Stimulated activated CD4-positive, alpha-beta T cell treated with anti-CD3 and anti-CD28 coated beads, Interleukin-2, amount 100 ng/mL, for 24 hours (primary cell): ENCODE results near the gene XXYLT1.

ENCODE experiments used
- DNase-seq, 2 donors: peaks; one replicate each; pipeline ENCODE4 v3.0.0-alpha.2; 2020

Gene XXYLT1

DNA sequence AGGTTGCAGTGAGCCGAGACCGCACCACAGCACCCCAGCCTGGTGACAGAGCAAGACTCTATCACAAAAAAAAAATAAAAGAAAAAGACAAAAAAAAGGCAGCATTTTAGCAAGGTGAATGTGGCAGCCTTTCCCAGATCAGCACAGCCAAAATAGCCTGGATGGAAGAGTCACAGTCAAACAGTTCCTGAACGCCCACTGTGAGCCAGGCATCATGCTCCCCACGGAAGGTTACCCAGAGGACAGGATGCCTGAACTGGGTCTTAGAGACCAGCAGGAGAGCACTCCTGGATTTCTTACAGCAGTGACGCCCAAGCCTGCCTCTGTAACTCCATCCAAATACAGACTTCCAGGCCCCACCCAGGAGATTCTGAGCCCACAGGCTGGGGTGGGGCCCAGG, 4.5 kb downstream of the XXYLT1 start:
- no peak for DNase-seq

GRCh38 chr3:195265363-195265976, 5.5 kb downstream of the XXYLT1 start:
- DNase-seq, result no peak

- DNase-seq, result no peak
These were observed 6.9 kb downstream of the XXYLT1 start for GRCh38 chr3:195263925-195264600.

DNA sequence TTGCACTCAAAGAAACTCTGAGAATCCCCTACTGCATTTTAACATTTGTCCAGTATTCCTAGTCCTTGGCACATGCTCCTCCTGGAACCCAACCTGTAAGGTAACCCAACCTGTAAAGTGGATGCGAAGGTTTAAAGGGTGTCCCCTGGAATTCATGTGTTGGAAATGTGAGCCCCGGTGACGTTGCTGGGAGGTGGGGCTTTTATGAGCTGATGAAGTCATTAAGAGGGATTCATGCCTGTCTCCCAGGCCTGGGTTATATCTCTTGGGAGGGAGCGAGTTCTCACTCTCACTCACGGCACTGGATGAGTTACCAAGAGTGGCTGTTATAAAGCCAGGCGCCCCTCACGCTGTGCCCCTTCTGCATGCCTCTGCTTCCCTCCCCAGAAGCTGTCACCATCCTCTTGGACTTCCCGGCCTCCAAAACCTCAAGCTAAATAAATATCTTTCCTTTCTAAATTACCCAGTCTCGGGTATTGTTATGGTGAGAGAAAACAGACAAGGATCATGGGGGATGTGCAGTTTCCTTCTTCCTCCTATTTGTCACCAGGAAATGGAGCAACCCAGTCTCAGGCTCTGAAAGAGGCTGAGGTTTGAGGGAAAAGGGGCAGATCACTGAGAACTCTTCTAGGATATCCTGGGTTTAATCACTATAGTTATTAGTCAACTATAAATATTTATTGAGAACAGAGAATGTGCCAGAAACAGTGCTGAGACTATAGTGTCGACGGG, 7.6 kb downstream of the XXYLT1 start:
- no peak for DNase-seq

DNA sequence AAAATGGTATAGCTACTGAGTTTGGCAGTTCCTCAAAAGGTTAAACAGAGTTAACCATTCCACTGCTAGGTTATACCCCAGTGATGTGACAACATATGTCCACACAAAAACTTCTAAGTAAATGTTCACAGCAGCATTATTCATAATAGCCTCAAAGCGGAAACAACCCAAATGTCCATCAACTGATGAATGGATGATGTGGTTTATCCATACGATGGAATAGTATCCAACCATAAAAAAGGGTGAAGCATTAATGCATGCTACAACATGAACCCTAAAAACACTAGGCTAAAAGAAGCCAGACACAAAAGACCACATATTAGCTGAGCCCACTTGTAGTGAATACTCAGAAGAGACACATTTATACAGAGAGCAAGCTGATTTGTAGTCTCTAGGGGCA, 9.0 kb downstream of the XXYLT1 start:
- DNase-seq, result no peak

DNA sequence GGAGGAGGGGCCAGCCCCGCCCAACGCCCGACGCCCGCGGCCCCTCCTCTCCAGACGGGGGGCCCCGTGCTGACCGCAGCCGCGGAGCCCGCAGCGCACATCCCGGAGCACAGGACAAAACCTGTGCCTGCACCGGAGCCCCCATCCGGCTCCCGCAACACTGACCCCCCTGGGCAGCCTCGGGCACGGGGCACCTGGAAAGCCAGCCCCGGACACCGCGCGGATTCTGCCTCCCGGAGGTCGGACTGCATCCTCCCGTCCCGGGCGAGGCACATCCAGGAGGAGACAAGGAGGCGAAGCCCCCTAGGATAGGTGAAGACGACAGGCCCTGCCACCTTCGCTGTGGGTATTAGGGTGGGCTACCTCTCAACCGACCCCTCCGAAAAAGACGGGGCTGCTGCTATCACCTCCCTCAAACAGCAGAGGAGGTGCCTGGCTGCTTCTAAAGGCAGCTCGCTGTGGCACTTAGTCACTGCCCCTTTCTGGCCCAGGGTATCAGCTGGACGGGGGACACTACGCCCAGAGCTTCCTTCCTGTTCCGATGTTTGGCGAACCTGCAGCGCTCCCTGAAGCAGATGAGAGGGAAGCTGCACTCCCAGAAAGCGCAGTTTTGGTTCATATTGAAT, 10.6 kb downstream of the XXYLT1 start:
- peak; percentile 23 to 34 for DNase-seq

GRCh38 chr3:195259475-195260279, 11.3 kb downstream of the XXYLT1 start:
- peak; percentile 87 for DNase-seq

- no peak for DNase-seq
These were observed 11.8 kb downstream of the XXYLT1 start for GRCh38 chr3:195259154-195259474.

GRCh38 chr3:195258449-195259153, 12.4 kb downstream of the XXYLT1 start:
- no peak for DNase-seq

- no peak for DNase-seq
These were observed 13.2 kb downstream of the XXYLT1 start for GRCh38 chr3:195257454-195258448.

DNA sequence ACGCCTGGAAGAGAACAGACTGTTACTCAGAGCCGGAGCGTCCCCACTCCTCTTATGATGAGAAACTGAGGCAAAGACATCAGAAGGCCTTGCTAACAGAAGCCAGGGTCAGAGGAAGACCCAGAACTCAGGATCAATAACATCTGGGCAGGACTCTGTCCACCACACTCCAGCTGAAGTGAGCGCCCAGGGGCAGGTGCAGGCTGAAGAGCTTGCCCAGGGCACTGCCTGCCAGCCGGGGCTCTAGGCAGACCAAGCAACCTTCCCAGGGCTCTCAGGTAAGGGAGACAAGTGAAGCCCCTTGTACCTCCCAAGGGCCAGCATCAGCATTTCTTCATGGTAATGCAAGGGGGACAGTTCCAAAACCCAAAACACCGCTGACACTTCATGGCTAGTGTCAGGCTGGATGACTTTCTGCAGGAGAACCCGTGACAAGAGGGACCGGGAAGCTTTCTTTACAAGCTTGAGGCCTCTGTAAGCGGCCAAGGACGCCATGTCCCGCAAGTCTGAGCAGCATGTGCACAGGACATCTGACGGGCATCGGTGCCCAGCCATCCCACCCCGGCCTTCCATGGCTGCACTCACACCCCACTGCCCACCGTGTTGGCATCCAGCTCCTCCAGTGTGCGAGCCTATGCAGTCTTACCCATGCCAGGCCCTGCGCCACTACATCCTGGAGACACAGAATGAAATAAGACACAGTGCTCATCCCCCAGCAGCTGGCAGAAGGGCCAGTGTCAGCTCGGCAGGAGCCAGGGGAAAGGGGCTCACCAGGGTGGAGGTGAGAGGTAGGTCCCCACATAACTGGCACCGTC, 14.1 kb downstream of the XXYLT1 start:
- DNase-seq, result no peak

- DNase-seq, result no peak
These were observed 15.1 kb downstream of the XXYLT1 start for GRCh38 chr3:195255571-195256501.

- DNase-seq, result no peak
These were observed 15.8 kb downstream of the XXYLT1 start for GRCh38 chr3:195255176-195255500.

- DNase-seq, result no peak
These were observed 16.3 kb downstream of the XXYLT1 start for GRCh38 chr3:195254454-195255175.

DNA sequence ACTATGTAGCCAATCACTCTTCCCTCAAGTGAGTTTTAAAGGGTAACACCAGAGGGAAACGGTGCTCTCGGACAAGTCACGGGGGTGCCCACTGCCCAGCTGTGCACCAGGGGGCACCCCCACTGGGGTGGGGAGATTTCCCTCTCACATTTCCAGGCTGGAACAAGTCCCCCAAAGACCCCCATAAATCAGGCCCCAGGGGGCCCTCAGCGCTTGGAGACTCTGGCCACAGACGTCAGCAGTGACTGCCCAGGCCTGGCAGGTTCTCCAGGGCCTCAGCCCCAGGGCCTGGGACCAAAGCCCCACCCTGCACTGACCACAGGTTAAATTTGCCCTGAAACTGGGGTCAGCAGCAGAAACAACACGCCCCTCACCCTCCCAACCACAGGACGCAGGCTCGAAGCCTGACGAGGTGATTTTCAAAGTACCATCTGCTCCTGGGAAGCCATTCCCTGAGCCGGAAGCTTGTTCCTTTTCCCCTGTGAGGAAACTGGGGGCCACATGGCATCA, 17.0 kb downstream of the XXYLT1 start:
- no peak for DNase-seq

GRCh38 chr3:195251336-195252065, 19.5 kb downstream of the XXYLT1 start:
- peak in 1 of 2 donors; percentile 23 for DNase-seq
